Transverse colon (tissue), 4 donors: Measurements from ENCODE around the gene RNF14. TPM values are rescaled to one million over a fixed set of nuclear protein-coding genes. Genes with fewer than 3 reads are reported as not detected.

ENCODE experiments used
- DNase-seq: peaks from one replicate; pipeline ENCODE4 v3.0.0-alpha.2; 2019
- H3K27ac ChIP-seq, 4 donors: fragments of 200-600 bp; sonication (generic); 2 replicates each; pipeline ENCODE4 v1.5.1; 2016 to 2018; ENCODE audit warnings: inconsistent platforms in 4 of 4
- H3K27me3 ChIP-seq: fragments of 200-600 bp; sonication (generic); 2 replicates; pipeline ENCODE4 v1.5.1; 2017; ENCODE audit warnings: inconsistent platforms
- H3K36me3 ChIP-seq, 4 donors: fragments of 200-600 bp; sonication (generic); 2 replicates each; pipeline ENCODE4 v1.5.1; 2017 to 2019; ENCODE audit warnings: inconsistent platforms in 4 of 4
- H3K4me1 ChIP-seq, 4 donors: fragments of 200-600 bp; sonication (generic); 2 replicates each; pipeline ENCODE4 v1.5.1; 2017 to 2020; ENCODE audit warnings: inconsistent platforms in 4 of 4
- H3K4me3 ChIP-seq, 4 donors: fragments of 200-600 bp; sonication (generic); 1 replicate in 1 of 4; 2 replicates in 3 of 4; pipeline versions ENCODE4 v1.5.1 to v1.6.1; 2017 to 2019; ENCODE audit warnings: inconsistent platforms in 4 of 4
- H3K9me3 ChIP-seq, 2 donors: fragments of 200-600 bp; sonication (generic); 2 replicates each; pipeline ENCODE4 v1.5.1; 2017 to 2019; ENCODE audit warnings: inconsistent platforms in 2 of 2
- CTCF ChIP-seq, 5 experiments: fragments of 200-600 bp in 3 of 5; fragments of 450-650 bp in 2 of 5; sonication (generic) in 3 of 5; IDR thresholded peaks; 1 replicate in 2 of 5; 2 replicates in 3 of 5; pipeline ENCODE4 v1.5.1; 2016 to 2017; ENCODE audit warnings: antibody characterized with exemption in 5 of 5, inconsistent platforms in 3 of 5, mild to moderate bottlenecking in 2 of 5, moderate library complexity in 1 of 5
- EP300 ChIP-seq: sonication (generic); formaldehyde crosslinking; IDR thresholded peaks from one replicate; pipeline ENCODE4 v1.6.1; 2017; ENCODE audit warnings: antibody characterized with exemption, low read depth
- POLR2A ChIP-seq: fragments of 450-650 bp; IDR thresholded peaks from one replicate; pipeline ENCODE4 v1.6.1; 2016; ENCODE audit warnings: antibody characterized with exemption, mild to moderate bottlenecking, moderate library complexity
- POLR2AphosphoS5 ChIP-seq, 3 donors: sonication (generic); formaldehyde crosslinking; IDR thresholded peaks; one replicate each; pipeline ENCODE4 v1.6.1; 2016; ENCODE audit warnings: antibody characterized with exemption in 3 of 3
- WGBS, 2 donors: methylation state at CpG; one replicate each; pipeline ENCODE4 v1.1.5; 2018; ENCODE audit warnings: low coverage in 1 of 2; 5-methylcytosine and 5-hydroxymethylcytosine counted together
- in situ Hi-C, 4 donors: fragments of 200-750 bp; cut with MboI; loops; one replicate each; pipeline versions ENCODE4 v1.15.0 to v1.15.1; 2017; ENCODE audit warnings: low sequenced_read_pairs in 3 of 4, low pct_ligation_motif_present in 1 of 4, low pct_unique_long_range_greater_than_20kb in 1 of 4
- intact Hi-C: fragments of 100-400 bp; cut with DNase I; formaldehyde crosslinking; loops from one replicate; pipeline ENCODE4 v1.15.1; 2023; ENCODE audit warnings: low total_unique reads
- total RNA-seq, 4 donors: library from RNA; depleted of rRNA; stranded (reverse); fragments of >200 nt; gene quantifications; one replicate each; pipeline ENCODE4 v1.1.0, GENCODE V29; 2016

The RNF14 gene
- total RNA-seq, 4 donors from 2014 or later: 15.3 to 66.7 (median 57.1) TPM

- in situ Hi-C loops (no loop called here), intact Hi-C loops (no loop called here)
- H3K27me3 ChIP-seq: no peaks in the 10 kb centered on the region
- H3K36me3 ChIP-seq: no peaks in the 10 kb centered on the region
- H3K4me3 ChIP-seq: no peak overlapping the region
- DNase-seq: no peak
- H3K9me3 ChIP-seq: no peaks in the 10 kb centered on the region
- WGBS, 2 donors: 20 to 79% methylated on average over 1 to 2 of the region's 2 CpGs
- TF ChIP-seq POLR2AphosphoS5 (IDR thresholded peaks at IDR 0.05) (no peak), POLR2A (no peak), EP300 (no peak), CTCF (IDR thresholded peaks at IDR 0.05) (no peak)
- no peak overlapping the region for H3K27ac ChIP-seq
- peaks cover 0 to 7% (median 1%) of the 10 kb centered on the region in 4 donors for H3K4me1 ChIP-seq
These were observed 19.4 kb upstream of the RNF14 start for GRCh38 chr5:141949511-141949910.

- 90 to 100% methylated on average over 2 to 3 of the region's 3 CpGs for WGBS, 2 donors
- H3K9me3 ChIP-seq: no peaks in the 10 kb centered on the region
- TF ChIP-seq CTCF (IDR thresholded peaks at IDR 0.05): no peak
- no peak for TF ChIP-seq POLR2AphosphoS5 (IDR thresholded peaks at IDR 0.05)
- no peak for TF ChIP-seq EP300
- no peak for TF ChIP-seq POLR2A
- in situ Hi-C loops: loop anchor here in 2 of 4 donors (10.0 kb wide), 2 partner anchors 66 to 256 kb away; no protein-coding TSS in a partner anchor
- H3K4me3 ChIP-seq: no peak overlapping the region
- H3K36me3 ChIP-seq: no peaks in the 10 kb centered on the region
- no peaks in the 10 kb centered on the region for H3K27me3 ChIP-seq
- peaks cover 0 to 7% (median 1%) of the 10 kb centered on the region in 4 donors for H3K4me1 ChIP-seq
- H3K27ac ChIP-seq: no peak overlapping the region
- no peak for DNase-seq
- intact Hi-C loops: no loop called here
These were observed 18.5 kb upstream of the RNF14 start for GRCh38 chr5:141950207-141951005.

GRCh38 chr5:141951332-141951781 is 17.5 kb upstream of the RNF14 start:
- no peak for DNase-seq
- in situ Hi-C loops: loop anchor here in 2 of 4 donors (10.0 kb wide), 2 partner anchors 67 to 257 kb away; no protein-coding TSS in a partner anchor
- Histone ChIP-seq H3K4me1 (no peaks in the 10 kb centered on the region), H3K27me3 (no peaks in the 10 kb centered on the region), H3K27ac (peak overlapping the region in 1 of 4 donors; percentile 32), H3K4me3 (no peak overlapping the region), H3K36me3 (no peaks in the 10 kb centered on the region), H3K9me3 (no peaks in the 10 kb centered on the region)
- intact Hi-C loops: no loop called here
- WGBS, 2 donors: 64 to 84% methylated on average over 4 to 9 of the region's 9 CpGs
- no peak for TF ChIP-seq EP300
- TF ChIP-seq POLR2A: no peak
- no peak for TF ChIP-seq CTCF (IDR thresholded peaks at IDR 0.05)
- TF ChIP-seq POLR2AphosphoS5 (IDR thresholded peaks at IDR 0.05): no peak

DNA sequence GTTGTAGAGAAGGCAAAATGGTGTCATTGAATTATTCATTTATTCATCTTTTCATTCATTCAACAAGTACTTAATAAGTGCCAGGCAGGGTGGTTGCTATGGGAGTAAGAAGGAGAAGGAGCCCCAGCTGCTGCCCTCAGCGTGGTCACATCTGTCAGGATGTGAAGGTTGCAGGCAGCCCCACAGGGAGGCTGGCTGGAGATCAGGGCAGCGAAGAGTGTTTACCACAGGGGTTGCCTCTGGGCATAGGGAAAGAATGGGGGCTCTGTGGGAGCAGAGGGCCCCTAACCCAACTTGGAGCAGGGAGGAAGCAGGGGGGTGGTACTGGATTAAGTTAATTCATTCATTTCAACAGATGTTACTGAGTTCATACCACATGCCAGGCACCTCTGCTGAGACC is 16.9 kb upstream of the RNF14 start:
- intact Hi-C loops: no loop called here
- in situ Hi-C loops: loop anchor here in 2 of 4 donors (10.0 kb wide), 2 partner anchors 67 to 257 kb away; no protein-coding TSS in a partner anchor
- 50 to 80% methylated on average over 2 of the region's 2 CpGs for WGBS, 2 donors
- Histone ChIP-seq H3K36me3 (no peaks in the 10 kb centered on the region), H3K9me3 (no peaks in the 10 kb centered on the region), H3K27ac (peak overlapping the region in 1 of 4 donors; percentile 28), H3K27me3 (no peaks in the 10 kb centered on the region), H3K4me1 (no peaks in the 10 kb centered on the region), H3K4me3 (no peak overlapping the region)
- no peak for DNase-seq
- TF ChIP-seq CTCF (IDR thresholded peaks at IDR 0.05) (no peak), POLR2A (no peak), EP300 (no peak), POLR2AphosphoS5 (IDR thresholded peaks at IDR 0.05) (no peak)
